HG02759 (cell line): ENCODE results near the gene ZFAND3.
"Not testable (repeated sequence)": the region's sequence is repeated elsewhere in the genome, so short reads cannot be mapped to it uniquely, and the experiment has no call there.

Experiments used
- ATAC-seq: cut with Tn5 transposase; IDR thresholded peaks from one replicate; pipeline ENCODE4 v1.9.1; 2021; ENCODE audit warnings: mild to moderate bottlenecking, moderate library complexity; ENCODE audit not compliant: unreplicated experiment

Gene ZFAND3

GRCh38 chr6:37990762-37991525, 171.4 kb downstream of the ZFAND3 start:
- no peak for ATAC-seq

GRCh38 chr6:37992749-37993148, 173.2 kb downstream of the ZFAND3 start:
- no peak for ATAC-seq

- ATAC-seq: not testable (repeated sequence)
These were observed 173.7 kb downstream of the ZFAND3 start for GRCh38 chr6:37993194-37993593.

GRCh38 chr6:37993596-37993995, 174.1 kb downstream of the ZFAND3 start:
- no peak for ATAC-seq

- no peak for ATAC-seq
These were observed 174.7 kb downstream of the ZFAND3 start for GRCh38 chr6:37994223-37994622.

- no peak for ATAC-seq
These were observed 178.8 kb downstream of the ZFAND3 start for GRCh38 chr6:37998366-37998765.

- ATAC-seq: no peak
These were observed 181.9 kb downstream of the ZFAND3 start for GRCh38 chr6:38001386-38001785.

- ATAC-seq: no peak
These were observed 185.4 kb downstream of the ZFAND3 start for GRCh38 chr6:38004908-38005307.

GRCh38 chr6:38011937-38012336, 192.4 kb downstream of the ZFAND3 start:
- ATAC-seq: no peak

GRCh38 chr6:38012573-38012972, 193.0 kb downstream of the ZFAND3 start:
- no peak for ATAC-seq

- ATAC-seq: no peak
These were observed 195.8 kb downstream of the ZFAND3 start for GRCh38 chr6:38015341-38015740.

- ATAC-seq: no peak
These were observed 197.3 kb downstream of the ZFAND3 start for GRCh38 chr6:38016824-38017223.

GRCh38 chr6:38018755-38019165, 199.2 kb downstream of the ZFAND3 start:
- no peak for ATAC-seq

GRCh38 chr6:38020593-38020992, 201.1 kb downstream of the ZFAND3 start:
- no peak for ATAC-seq

- no peak for ATAC-seq
These were observed 201.5 kb downstream of the ZFAND3 start for GRCh38 chr6:38021029-38021428.

- no peak for ATAC-seq
These were observed 202.0 kb downstream of the ZFAND3 start for GRCh38 chr6:38021571-38021970.

- no peak for ATAC-seq
These were observed 203.2 kb downstream of the ZFAND3 start for GRCh38 chr6:38022688-38023087.

- no peak for ATAC-seq
These were observed 205.4 kb downstream of the ZFAND3 start for GRCh38 chr6:38024908-38025307.

GRCh38 chr6:38025451-38025850, 205.9 kb downstream of the ZFAND3 start:
- ATAC-seq: no peak

- no peak for ATAC-seq
These were observed 208.3 kb downstream of the ZFAND3 start for GRCh38 chr6:38027685-38028373.

- ATAC-seq: no peak
These were observed 210.9 kb downstream of the ZFAND3 start for GRCh38 chr6:38030380-38030779.

GRCh38 chr6:38032797-38033196, 213.3 kb downstream of the ZFAND3 start:
- no peak for ATAC-seq
